Smooth muscle cell (in vitro differentiated cells): ENCODE measurements around the gene AGPAT3. TPM values are rescaled to one million over a fixed set of nuclear protein-coding genes. Genes with fewer than 3 reads are reported as not detected.

ENCODE experiments used
- DNase-seq: peaks from one replicate; lab custom pipeline; 2025; ENCODE audit not compliant: unreplicated experiment; lab: John Stamatoyannopoulos, UW
- H2AFZ ChIP-seq: fragments of 200-600 bp; sonication (generic); 2 replicates; pipeline ENCODE4 v1.6.0; 2016; ENCODE audit warnings: antibody characterized with exemption, low read depth, mild to moderate bottlenecking
- H3F3A ChIP-seq: fragments of 200-600 bp; sonication (generic); 2 replicates; pipeline ENCODE4 v1.6.0; 2017; ENCODE audit warnings: antibody characterized with exemption, low read depth
- H3K27ac ChIP-seq: fragments of 200-600 bp; sonication (generic); 2 replicates; pipeline ENCODE4 v1.5.1; 2016; ENCODE audit warnings: low read depth, mild to moderate bottlenecking
- H3K27me3 ChIP-seq: fragments of 200-600 bp; sonication (generic); 2 replicates; pipeline ENCODE4 v1.6.1; 2016; ENCODE audit warnings: low read depth, mild to moderate bottlenecking
- H3K36me3 ChIP-seq: fragments of 200-600 bp; sonication (generic); 2 replicates; pipeline ENCODE4 v1.5.1; 2016; ENCODE audit warnings: low read depth
- H3K4me1 ChIP-seq: fragments of 200-600 bp; sonication (generic); 2 replicates; pipeline ENCODE4 v1.5.1; 2016; ENCODE audit warnings: low read depth
- H3K4me2 ChIP-seq: fragments of 200-600 bp; sonication (generic); 2 replicates; pipeline ENCODE4 v1.6.0; 2016; ENCODE audit warnings: mild to moderate bottlenecking
- H3K4me3 ChIP-seq: fragments of 200-600 bp; sonication (generic); 2 replicates; pipeline ENCODE4 v1.5.1; 2016; ENCODE audit warnings: mild to moderate bottlenecking
- H3K79me2 ChIP-seq: fragments of 200-600 bp; sonication (generic); 2 replicates; pipeline ENCODE4 v1.6.0; 2016; ENCODE audit warnings: low read depth, mild to moderate bottlenecking
- H3K9ac ChIP-seq: fragments of 200-600 bp; sonication (generic); 2 replicates; pipeline ENCODE4 v1.6.0; 2016; ENCODE audit warnings: low read depth
- H3K9me3 ChIP-seq: fragments of 200-600 bp; sonication (generic); replicated peaks from 2 replicates; pipeline ENCODE4 v1.5.1; 2016; ENCODE audit warnings: low read depth
- H4K20me1 ChIP-seq: fragments of 200-600 bp; sonication (generic); 2 replicates; pipeline ENCODE4 v1.6.0; 2016; ENCODE audit warnings: low read depth
- WGBS: methylation state at CpG from one replicate; pipeline ENCODE4 v1.1.7; 2016; ENCODE audit warnings: low lambda C conversion rate; 5-methylcytosine and 5-hydroxymethylcytosine counted together
- polyA plus RNA-seq: library from polyadenylated mRNA; unstranded; fragments of >200 nt; fragmentation: Nextera tagmentation; extraction: Ambion mirVana; gene quantifications from 2 replicates; pipeline ENCODE4 v1.2.1, GENCODE V29; 2016
- total RNA-seq: library from RNA; depleted of rRNA; stranded (reverse); fragments of >200 nt; gene quantifications from 2 replicates; pipeline ENCODE4 v1.2.3, GENCODE V29; 2014
- TF ChIP-seq, protein P1 (sequence below): fragments of 200-600 bp; sonication (generic); IDR thresholded peaks from 2 replicates; pipeline ENCODE4 v1.5.1; 2017; ENCODE audit warnings: borderline replicate concordance, mild to moderate bottlenecking, antibody characterized with exemption; ENCODE audit not compliant: insufficient read depth, poor library complexity, severe bottlenecking

AGPAT3 gene
- total and polyA plus RNA-seq, 2 experiments from 2014 or later, result 10.9 to 17.2 TPM

DNA sequence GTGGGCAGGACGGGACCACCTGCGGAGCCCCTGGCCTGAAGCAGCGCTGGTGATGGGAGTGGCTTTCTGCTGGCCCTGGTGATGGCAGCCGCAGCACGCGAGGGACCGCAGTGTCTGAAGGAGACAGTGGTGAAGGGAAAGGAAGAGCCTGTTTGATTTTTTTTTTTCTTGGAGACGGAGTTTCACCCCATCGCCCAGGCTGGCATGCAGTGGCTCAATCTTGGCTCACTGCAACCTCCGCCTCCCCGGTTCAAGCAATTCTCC is 106.9 kb downstream of the AGPAT3 start:
- Histone ChIP-seq H3K9ac (no peak overlapping the region), H3K4me1 (no peaks in the 10 kb centered on the region), H3K27me3 (no peaks in the 10 kb centered on the region), H3F3A (no peaks in the 10 kb centered on the region), H3K4me3 (no peak overlapping the region), H3K27ac (no peak overlapping the region), H3K36me3 (no peaks in the 10 kb centered on the region), H3K4me2 (no peak overlapping the region), H4K20me1 (no peaks in the 10 kb centered on the region), H2AFZ (no peak overlapping the region), H3K79me2 (no peaks in the 10 kb centered on the region), H3K9me3 (no peaks in the 10 kb centered on the region)
- no peak for DNase-seq
- TF ChIP-seq, protein P1, sequence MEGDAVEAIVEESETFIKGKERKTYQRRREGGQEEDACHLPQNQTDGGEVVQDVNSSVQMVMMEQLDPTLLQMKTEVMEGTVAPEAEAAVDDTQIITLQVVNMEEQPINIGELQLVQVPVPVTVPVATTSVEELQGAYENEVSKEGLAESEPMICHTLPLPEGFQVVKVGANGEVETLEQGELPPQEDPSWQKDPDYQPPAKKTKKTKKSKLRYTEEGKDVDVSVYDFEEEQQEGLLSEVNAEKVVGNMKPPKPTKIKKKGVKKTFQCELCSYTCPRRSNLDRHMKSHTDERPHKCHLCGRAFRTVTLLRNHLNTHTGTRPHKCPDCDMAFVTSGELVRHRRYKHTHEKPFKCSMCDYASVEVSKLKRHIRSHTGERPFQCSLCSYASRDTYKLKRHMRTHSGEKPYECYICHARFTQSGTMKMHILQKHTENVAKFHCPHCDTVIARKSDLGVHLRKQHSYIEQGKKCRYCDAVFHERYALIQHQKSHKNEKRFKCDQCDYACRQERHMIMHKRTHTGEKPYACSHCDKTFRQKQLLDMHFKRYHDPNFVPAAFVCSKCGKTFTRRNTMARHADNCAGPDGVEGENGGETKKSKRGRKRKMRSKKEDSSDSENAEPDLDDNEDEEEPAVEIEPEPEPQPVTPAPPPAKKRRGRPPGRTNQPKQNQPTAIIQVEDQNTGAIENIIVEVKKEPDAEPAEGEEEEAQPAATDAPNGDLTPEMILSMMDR, result no peak
- WGBS, result 97% methylated on average over 11 of the region's 11 CpGs

DNA sequence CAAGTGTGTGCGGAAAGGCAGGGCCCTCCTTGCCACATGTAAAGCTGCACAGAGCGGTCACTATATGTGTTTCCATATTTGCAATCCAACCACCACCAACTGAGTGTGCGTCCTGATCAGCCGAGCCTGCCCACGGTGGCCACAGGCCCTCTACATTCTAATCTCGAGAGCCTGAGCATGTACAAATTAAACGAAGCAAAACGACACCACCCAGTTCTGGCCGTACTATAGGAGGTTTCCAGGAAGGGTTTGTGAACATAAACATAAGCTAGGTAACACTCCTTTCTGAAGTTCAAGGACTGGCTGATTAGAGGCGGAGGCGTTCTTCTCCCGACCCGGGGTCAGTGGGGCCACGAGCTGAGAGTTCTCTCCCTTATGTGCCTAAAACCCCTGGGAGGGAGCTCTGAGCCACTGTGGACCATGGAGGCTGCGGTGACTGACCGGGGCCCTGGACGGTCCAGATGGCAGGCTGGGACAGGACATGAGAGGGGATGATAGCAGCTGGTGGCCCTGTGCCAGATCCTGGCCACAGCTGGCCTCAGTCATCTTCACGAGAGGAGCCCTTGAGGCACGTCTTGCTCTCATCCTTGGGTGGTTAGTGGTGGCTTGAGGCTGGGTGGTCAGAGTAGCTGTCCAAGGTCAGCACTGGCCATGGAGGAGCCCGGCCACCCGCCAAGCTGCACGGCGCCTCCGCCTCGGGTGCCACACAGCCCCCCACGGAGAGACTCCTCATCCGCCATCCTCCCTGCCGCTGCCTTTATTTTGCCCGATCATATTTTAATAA is 108.0 kb downstream of the AGPAT3 start:
- Histone ChIP-seq H2AFZ (no peak overlapping the region), H3K27ac (no peak overlapping the region), H3K4me1 (no peaks in the 10 kb centered on the region), H3K9me3 (no peaks in the 10 kb centered on the region), H3K4me3 (no peak overlapping the region), H3K36me3 (no peaks in the 10 kb centered on the region), H3F3A (no peaks in the 10 kb centered on the region), H3K79me2 (no peaks in the 10 kb centered on the region), H4K20me1 (no peaks in the 10 kb centered on the region), H3K9ac (no peak overlapping the region), H3K4me2 (no peak overlapping the region), H3K27me3 (no peaks in the 10 kb centered on the region)
- 92% methylated on average over 29 of the region's 29 CpGs for WGBS
- no peak for DNase-seq
- TF ChIP-seq, protein P1, result no peak

DNA sequence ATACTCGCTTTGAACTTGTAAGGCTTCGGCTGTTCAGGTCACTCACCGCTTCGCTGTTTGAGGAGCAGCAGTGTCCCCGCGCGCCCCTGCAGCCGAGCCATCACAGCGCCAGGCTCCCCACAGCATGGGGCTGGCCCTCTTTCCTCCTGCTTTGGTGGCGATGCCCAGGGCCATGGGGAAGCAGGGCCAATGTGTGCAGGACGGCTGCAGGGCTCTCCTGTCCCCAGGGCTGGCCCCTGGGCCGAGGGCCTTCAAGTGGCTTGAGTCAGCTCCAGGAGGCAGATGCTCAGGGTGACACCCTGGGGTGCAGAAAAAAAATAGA is 108.6 kb downstream of the AGPAT3 start:
- Histone ChIP-seq H3K9ac (no peak overlapping the region), H2AFZ (no peak overlapping the region), H3K27ac (no peak overlapping the region), H3K79me2 (no peaks in the 10 kb centered on the region), H4K20me1 (no peaks in the 10 kb centered on the region), H3K4me3 (no peak overlapping the region), H3K27me3 (no peaks in the 10 kb centered on the region), H3K9me3 (no peaks in the 10 kb centered on the region), H3K36me3 (no peaks in the 10 kb centered on the region), H3K4me1 (no peaks in the 10 kb centered on the region), H3K4me2 (no peak overlapping the region), H3F3A (no peaks in the 10 kb centered on the region)
- no peak for DNase-seq
- TF ChIP-seq, protein P1, result no peak
- whole genome bisulfite sequencing, result 89% methylated on average over 12 of the region's 12 CpGs

DNA sequence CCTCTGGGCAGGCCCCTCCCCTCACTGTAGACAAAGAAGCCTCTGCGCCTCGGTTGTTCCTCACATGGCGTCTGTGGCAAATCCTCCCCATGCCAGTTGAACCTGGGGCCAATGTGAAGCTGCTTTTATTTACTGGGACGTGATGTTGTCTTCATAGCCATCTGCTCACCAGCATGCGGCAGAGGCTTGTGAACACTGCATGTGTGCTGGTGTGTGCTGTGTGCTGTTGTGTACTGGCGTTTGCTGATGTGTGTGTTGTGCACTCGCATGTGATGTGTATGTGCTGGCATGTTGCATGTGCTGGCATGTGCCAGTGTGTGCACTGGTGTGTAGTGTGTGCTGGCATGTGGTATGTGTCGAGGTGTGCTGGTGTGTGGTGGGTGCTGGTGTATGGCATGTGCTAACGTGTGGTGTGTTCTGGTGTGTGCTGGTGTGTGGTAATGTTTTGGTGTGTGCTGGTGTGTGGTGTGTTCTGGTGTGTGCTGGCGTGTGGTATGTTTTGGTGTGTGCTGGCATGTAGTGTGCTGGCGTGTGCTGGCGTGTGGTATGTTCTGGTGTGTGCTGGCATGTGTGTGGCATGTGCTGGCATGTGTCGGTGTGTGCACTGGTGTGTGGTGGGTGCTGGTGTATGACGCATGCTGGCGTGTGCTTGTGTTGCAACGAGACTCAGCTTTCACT is 109.9 kb downstream of the AGPAT3 start:
- no peak overlapping the region for H3K27ac ChIP-seq
- no peak for DNase-seq
- H3K4me2 ChIP-seq, result no peak overlapping the region
- 91% methylated on average over 14 of the region's 16 CpGs for WGBS
- no peaks in the 10 kb centered on the region for H3K36me3 ChIP-seq
- no peaks in the 10 kb centered on the region for H3K4me1 ChIP-seq
- H2AFZ ChIP-seq, result no peak overlapping the region
- H4K20me1 ChIP-seq, result no peaks in the 10 kb centered on the region
- H3K79me2 ChIP-seq, result no peaks in the 10 kb centered on the region
- TF ChIP-seq, protein P1, result no peak
- no peak overlapping the region for H3K4me3 ChIP-seq
- H3F3A ChIP-seq, result no peaks in the 10 kb centered on the region
- H3K9me3 ChIP-seq, result no peaks in the 10 kb centered on the region
- H3K9ac ChIP-seq, result no peak overlapping the region
- no peaks in the 10 kb centered on the region for H3K27me3 ChIP-seq
